Kidney (tissue), 14 donors: ENCODE measurements around the gene CBLN3. TPM values are rescaled to one million over a fixed set of nuclear protein-coding genes. Genes with fewer than 3 reads are reported as not detected.

ENCODE experiments used
- DNase-seq, 5 donors: peaks; one replicate each; pipeline ENCODE4 v3.0.0-alpha.2; 2013 to 2020
- FAIRE-seq: peaks from 2 replicates; lab custom pipeline; 2012; peaks lifted over from hg19 to GRCh38; lab: Jason Lieb, UNC
- H3K27ac ChIP-seq, 2 donors: one replicate each; pipeline ENCODE4 v1.7.0; 2013; ENCODE audit warnings: low read depth in 2 of 2, low read length in 2 of 2, inconsistent platforms in 1 of 2
- H3K27me3 ChIP-seq: one replicate; pipeline ENCODE4 v1.7.1; 2013; ENCODE audit warnings: low read length, inconsistent platforms; ENCODE audit not compliant: control insufficient read depth, insufficient read depth
- H3K36me3 ChIP-seq, 3 donors: one replicate each; pipeline versions ENCODE4 v1.7.0 to v1.7.1; 2013; ENCODE audit warnings: low read length in 3 of 3, control low read depth in 1 of 3, inconsistent platforms in 1 of 3; ENCODE audit not compliant: insufficient read depth in 3 of 3, control insufficient read depth in 2 of 3
- H3K4me1 ChIP-seq, 3 donors: one replicate each; pipeline versions ENCODE4 v1.7.0 to v1.7.1; 2013; ENCODE audit warnings: low read length in 3 of 3, inconsistent platforms in 1 of 3, low read depth in 1 of 3; ENCODE audit not compliant: control insufficient read depth in 2 of 3, insufficient read depth in 2 of 3
- H3K4me3 ChIP-seq, 3 donors: one replicate each; pipeline versions ENCODE4 v1.7.0 to v1.8.1; 2013; ENCODE audit warnings: low read length in 3 of 3, control low read depth in 1 of 3, inconsistent platforms in 1 of 3
- H3K9ac ChIP-seq, 3 donors: one replicate each; pipeline versions ENCODE4 v1.7.0 to v1.7.1; 2013; ENCODE audit warnings: low read length in 3 of 3, control low read depth in 1 of 3, inconsistent platforms in 1 of 3
- H3K9me3 ChIP-seq, 3 donors: one replicate each; pipeline versions ENCODE4 v1.7.0 to v1.7.1; 2013; ENCODE audit warnings: low read length in 3 of 3, control low read depth in 1 of 3, inconsistent platforms in 1 of 3; ENCODE audit not compliant: control insufficient read depth in 2 of 3, insufficient read depth in 1 of 3
- intact Hi-C: fragments of 100-400 bp; cut with DNase I; formaldehyde crosslinking; loops from one replicate; pipeline ENCODE4 v1.11.1; 2022
- polyA plus RNA-seq: library from polyadenylated mRNA; stranded (reverse); fragments of 350-450 nt; fragmentation: Illumina TruSeq; extraction: RNeasy Lipid Tissue Mini Kit (QIAGEN cat#74804); gene quantifications from one replicate; pipeline ENCODE4 v1.2.3, GENCODE V29; 2014; ENCODE audit warnings: low read depth, low replicate concordance; ENCODE audit not compliant: insufficient read depth
- total RNA-seq: library from RNA; stranded (reverse); fragmentation: NEBNext Ultra II Directional; extraction: Animal tissue kit (Norgen Biotek cat#: 25700); gene quantifications from one replicate; pipeline ENCODE4 v1.2.1, GENCODE V29; 2021
- TF ChIP-seq, protein P1 (sequence below): IDR thresholded peaks from 3 replicates; pipeline ENCODE4 v1.5.1; 2012; ENCODE audit warnings: mild to moderate bottlenecking, moderate library complexity, borderline replicate concordance; ENCODE audit not compliant: insufficient read depth; ENCODE audit errors: extremely low read depth
- donor health status: control.
- donor health status: control.
- donor health status: control.
- donor health status: control.
- donor health status: control.
- donor health status: DM: yes; HTN: yes; CAD: no.
- donor health status: Normal renal cell carcinoma (clear cell type).

Gene CBLN3
- total and polyA plus RNA-seq, 2 donors from 2014 or later, result 1.3 to 2.6 TPM

DNA sequence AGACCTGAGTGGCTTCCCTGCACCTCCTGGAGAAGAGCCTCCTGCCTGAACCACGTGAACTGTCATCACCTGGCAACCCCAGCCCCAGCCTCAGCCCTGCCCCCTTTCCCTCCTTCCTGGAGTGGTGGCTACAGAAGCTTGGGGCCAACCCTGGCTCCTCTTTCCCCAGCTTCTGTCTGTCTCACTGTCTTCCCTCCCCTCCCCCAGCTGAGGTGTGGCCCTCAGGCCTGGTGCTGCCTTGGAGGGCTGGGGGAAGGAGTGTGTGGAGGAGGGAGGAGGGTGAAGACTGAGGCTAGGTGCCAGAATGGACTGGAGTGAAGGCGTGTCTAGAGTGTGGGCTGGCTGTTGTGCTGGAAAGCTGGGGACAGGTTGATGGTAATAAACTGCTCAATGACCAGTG, 51.8 kb downstream of the CBLN3 start:
- H3K4me1 ChIP-seq, result no peaks in the 10 kb centered on the region
- peaks cover 0 to 2% (median 0%) of the 10 kb centered on the region in 3 donors for H3K36me3 ChIP-seq
- TF ChIP-seq, protein P1, sequence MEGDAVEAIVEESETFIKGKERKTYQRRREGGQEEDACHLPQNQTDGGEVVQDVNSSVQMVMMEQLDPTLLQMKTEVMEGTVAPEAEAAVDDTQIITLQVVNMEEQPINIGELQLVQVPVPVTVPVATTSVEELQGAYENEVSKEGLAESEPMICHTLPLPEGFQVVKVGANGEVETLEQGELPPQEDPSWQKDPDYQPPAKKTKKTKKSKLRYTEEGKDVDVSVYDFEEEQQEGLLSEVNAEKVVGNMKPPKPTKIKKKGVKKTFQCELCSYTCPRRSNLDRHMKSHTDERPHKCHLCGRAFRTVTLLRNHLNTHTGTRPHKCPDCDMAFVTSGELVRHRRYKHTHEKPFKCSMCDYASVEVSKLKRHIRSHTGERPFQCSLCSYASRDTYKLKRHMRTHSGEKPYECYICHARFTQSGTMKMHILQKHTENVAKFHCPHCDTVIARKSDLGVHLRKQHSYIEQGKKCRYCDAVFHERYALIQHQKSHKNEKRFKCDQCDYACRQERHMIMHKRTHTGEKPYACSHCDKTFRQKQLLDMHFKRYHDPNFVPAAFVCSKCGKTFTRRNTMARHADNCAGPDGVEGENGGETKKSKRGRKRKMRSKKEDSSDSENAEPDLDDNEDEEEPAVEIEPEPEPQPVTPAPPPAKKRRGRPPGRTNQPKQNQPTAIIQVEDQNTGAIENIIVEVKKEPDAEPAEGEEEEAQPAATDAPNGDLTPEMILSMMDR, result no peak
- H3K9me3 ChIP-seq, result no peaks in the 10 kb centered on the region
- H3K9ac ChIP-seq, result no peak overlapping the region
- no peaks in the 10 kb centered on the region for H3K27me3 ChIP-seq
- FAIRE-seq (no peak), DNase-seq (no peak)
- no peak overlapping the region for H3K4me3 ChIP-seq
- intact Hi-C loops, result loop anchor here (10.0 kb wide), 1 partner anchor 47 kb away; the partner anchor contains the start of genes CBLN3 and KHNYN
- no peak overlapping the region for H3K27ac ChIP-seq

DNA sequence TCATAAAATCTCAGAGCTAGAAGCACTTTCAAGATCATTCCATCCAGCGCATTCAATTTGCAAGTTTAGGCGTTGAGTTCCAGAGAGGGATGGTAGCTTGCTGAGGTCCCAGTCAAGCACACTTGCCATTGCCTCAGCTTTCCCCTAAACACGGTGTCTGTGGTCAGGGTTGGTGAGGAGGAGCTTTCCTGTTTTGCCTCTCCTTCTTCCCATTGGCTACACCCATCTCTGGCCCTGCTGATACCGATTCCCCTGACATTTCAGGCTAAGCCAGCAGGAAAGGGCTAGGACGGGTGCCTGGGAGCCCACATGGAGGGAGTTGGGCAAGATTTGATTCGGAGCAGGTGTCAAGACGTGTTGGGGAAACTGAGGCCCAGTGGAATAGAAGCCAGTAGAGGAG, 52.3 kb downstream of the CBLN3 start:
- no peak for FAIRE-seq
- intact Hi-C loops, result loop anchor here (10.0 kb wide), 1 partner anchor 48 kb away; the partner anchor contains the start of genes CBLN3 and KHNYN
- TF ChIP-seq, protein P1, result no peak

More for the DNA sequence above, 52.3 kb downstream of the CBLN3 start:
- Histone ChIP-seq H3K36me3 (peaks cover 0 to 2% (median 0%) of the 10 kb centered on the region in 3 donors), H3K9ac (no peak overlapping the region), H3K4me1 (no peaks in the 10 kb centered on the region), H3K27me3 (no peaks in the 10 kb centered on the region), H3K27ac (no peak overlapping the region), H3K9me3 (no peaks in the 10 kb centered on the region), H3K4me3 (no peak overlapping the region)
- no peak for DNase-seq

Other genes starting within 250 kb of the CBLN3 start
- 49.5 TPM for gene IPO4, start 240.9 kb downstream of the CBLN3 start, total RNA-seq
- gene IPO4, start 240.9 kb downstream of the CBLN3 start, polyA plus RNA-seq, result 22.2 TPM
- 83.6 TPM for gene TM9SF1, start 234.2 kb downstream of the CBLN3 start, total RNA-seq
- gene TM9SF1, start 234.2 kb downstream of the CBLN3 start, polyA plus RNA-seq, result 41.1 TPM
- 0.38 TPM for gene TSSK4, start 224.0 kb downstream of the CBLN3 start, total RNA-seq
- not detected for gene TSSK4, start 224.0 kb downstream of the CBLN3 start, polyA plus RNA-seq
- gene CHMP4A, start 216.2 kb downstream of the CBLN3 start, total RNA-seq, result 65.1 TPM
- 72.2 TPM for gene CHMP4A, start 216.2 kb downstream of the CBLN3 start, polyA plus RNA-seq
- 22.8 TPM for gene MDP1, start 213.6 kb downstream of the CBLN3 start, total RNA-seq
- 55.4 TPM for gene MDP1, start 213.6 kb downstream of the CBLN3 start, polyA plus RNA-seq
- gene NEDD8, start 197.3 kb downstream of the CBLN3 start, total RNA-seq, result 145 TPM
- 439 TPM for gene NEDD8, start 197.3 kb downstream of the CBLN3 start, polyA plus RNA-seq
- gene GMPR2, start 196.7 kb downstream of the CBLN3 start, total RNA-seq, result 75.0 TPM
- 92.5 TPM for gene GMPR2, start 196.7 kb downstream of the CBLN3 start, polyA plus RNA-seq
- 99.4 TPM for gene TINF2, start 187.0 kb downstream of the CBLN3 start, total RNA-seq
- gene TINF2, start 187.0 kb downstream of the CBLN3 start, polyA plus RNA-seq, result 57.0 TPM
- gene TGM1, start 166.5 kb downstream of the CBLN3 start, total RNA-seq, result 13.1 TPM
- gene TGM1, start 166.5 kb downstream of the CBLN3 start, polyA plus RNA-seq, result 4.5 TPM
- 33.9 TPM for gene RABGGTA, start 158.1 kb downstream of the CBLN3 start, total RNA-seq
- gene RABGGTA, start 158.1 kb downstream of the CBLN3 start, polyA plus RNA-seq, result 25.8 TPM
- gene DHRS1, start 129.9 kb downstream of the CBLN3 start, total RNA-seq, result 32.7 TPM
- 56.7 TPM for gene DHRS1, start 129.9 kb downstream of the CBLN3 start, polyA plus RNA-seq
- gene NOP9, start 129.8 kb downstream of the CBLN3 start, total RNA-seq, result 25.7 TPM
- 8.6 TPM for gene NOP9, start 129.8 kb downstream of the CBLN3 start, polyA plus RNA-seq
- 22.4 TPM for gene CIDEB, start 121.7 kb downstream of the CBLN3 start, total RNA-seq
- 49.7 TPM for gene CIDEB, start 121.7 kb downstream of the CBLN3 start, polyA plus RNA-seq
- 9.2 TPM for gene LTB4R2, start 119.5 kb downstream of the CBLN3 start, total RNA-seq
- gene LTB4R2, start 119.5 kb downstream of the CBLN3 start, polyA plus RNA-seq, result 0.67 TPM
- 9.3 TPM for gene LTB4R, start 118.2 kb downstream of the CBLN3 start, total RNA-seq
- gene LTB4R, start 118.2 kb downstream of the CBLN3 start, polyA plus RNA-seq, result 4.6 TPM
- gene ADCY4, start 94.6 kb downstream of the CBLN3 start, total RNA-seq, result 57.5 TPM
- gene ADCY4, start 94.6 kb downstream of the CBLN3 start, polyA plus RNA-seq, result 19.2 TPM
- 19.5 TPM for gene RIPK3, start 89.7 kb downstream of the CBLN3 start, total RNA-seq
- gene RIPK3, start 89.7 kb downstream of the CBLN3 start, polyA plus RNA-seq, result 5.1 TPM
- gene NFATC4, start 61.5 kb downstream of the CBLN3 start, total RNA-seq, result 45.3 TPM
- 38.9 TPM for gene NFATC4, start 61.5 kb downstream of the CBLN3 start, polyA plus RNA-seq
- 12.1 TPM for gene NYNRIN, start 30.7 kb downstream of the CBLN3 start, total RNA-seq
- 4.4 TPM for gene NYNRIN, start 30.7 kb downstream of the CBLN3 start, polyA plus RNA-seq
- 53.9 TPM for gene KHNYN, start 286 bp upstream of the CBLN3 start, total RNA-seq
- 9.7 TPM for gene KHNYN, start 286 bp upstream of the CBLN3 start, polyA plus RNA-seq
- 62.3 TPM for gene SDR39U1, start 13.1 kb upstream of the CBLN3 start, total RNA-seq
- gene SDR39U1, start 13.1 kb upstream of the CBLN3 start, polyA plus RNA-seq, result 97.8 TPM
- gene CMA1, start 78.6 kb upstream of the CBLN3 start, total RNA-seq, result 2.1 TPM
- not detected for gene CMA1, start 78.6 kb upstream of the CBLN3 start, polyA plus RNA-seq
- gene CTSG, start 146.6 kb upstream of the CBLN3 start, total RNA-seq, result 11.9 TPM
- 1.1 TPM for gene CTSG, start 146.6 kb upstream of the CBLN3 start, polyA plus RNA-seq
- 0.91 TPM for gene GZMH, start 180.0 kb upstream of the CBLN3 start, total RNA-seq
- 1.9 TPM for gene GZMH, start 180.0 kb upstream of the CBLN3 start, polyA plus RNA-seq
- gene GZMB, start 204.5 kb upstream of the CBLN3 start, total RNA-seq, result 1.6 TPM
- 0.86 TPM for gene GZMB, start 204.5 kb upstream of the CBLN3 start, polyA plus RNA-seq